GM12878 (cell line): ENCODE measurements around the gene LSM2. TPM values are rescaled to one million over a fixed set of nuclear protein-coding genes. Genes with fewer than 3 reads are reported as not detected.

Experiments
- BCL11A ChIP-seq: IDR thresholded peaks from 2 replicates; pipeline ENCODE4 v1.6.1; 2011; ENCODE audit warnings: low read depth, low read length
- CBFB ChIP-seq: IDR thresholded peaks from 2 replicates; pipeline ENCODE4 v1.6.1; 2016; ENCODE audit warnings: antibody characterized with exemption, low read depth
- CREB1 ChIP-seq: IDR thresholded peaks from 2 replicates; pipeline ENCODE4 v1.6.1; 2012; ENCODE audit warnings: low read depth, mild to moderate bottlenecking, inconsistent platforms
- CUX1 ChIP-seq: IDR thresholded peaks from 2 replicates; pipeline ENCODE4 v1.6.1; 2012; ENCODE audit warnings: improper control_type of control experiment, low read depth, low read length; ENCODE audit not compliant: insufficient replicate concordance
- E4F1 ChIP-seq: fragments of 450-650 bp; IDR thresholded peaks from 2 replicates; pipeline ENCODE4 v1.6.1; 2018; ENCODE audit warnings: borderline replicate concordance, mild to moderate bottlenecking; ENCODE audit not compliant: partially characterized antibody
- EGR1 ChIP-seq, 2 experiments: IDR thresholded peaks; 1 replicate in 1 of 2; 2 replicates in 1 of 2; pipeline ENCODE4 v1.6.1; 2011 to 2012; ENCODE audit warnings: low read depth in 2 of 2, low read length in 2 of 2, borderline replicate concordance in 1 of 2, mild to moderate bottlenecking in 1 of 2, moderate library complexity in 1 of 2
- HDAC6 ChIP-seq: fragments of 200-600 bp; sonication (generic); IDR thresholded peaks from one replicate; pipeline ENCODE4 v1.8.0; 2017; ENCODE audit warnings: antibody characterized with exemption; ENCODE audit not compliant: unreplicated experiment
- IRF4 ChIP-seq: IDR thresholded peaks from 2 replicates; pipeline ENCODE4 v1.6.1; 2011; ENCODE audit warnings: low read depth, low read length
- MAX ChIP-seq: IDR thresholded peaks from 2 replicates; pipeline ENCODE4 v1.6.1; 2012; ENCODE audit warnings: low read depth, low read length, improper control_type of control experiment
- MTA2 ChIP-seq: fragments of 450-650 bp; IDR thresholded peaks from 2 replicates; pipeline ENCODE4 v1.6.1; 2016; ENCODE audit warnings: low read depth, mild to moderate bottlenecking, moderate library complexity
- NFXL1 ChIP-seq: fragments of 450-650 bp; IDR thresholded peaks from 2 replicates; pipeline ENCODE4 v1.6.1; 2017; ENCODE audit warnings: antibody characterized with exemption, mild to moderate bottlenecking, borderline replicate concordance
- PKNOX1 ChIP-seq: fragments of 450-650 bp; IDR thresholded peaks from 2 replicates; pipeline ENCODE4 v1.6.1; 2016; ENCODE audit warnings: mild to moderate bottlenecking
- POLR2A ChIP-seq: IDR thresholded peaks from 2 replicates; pipeline ENCODE4 v1.6.1; 2011; ENCODE audit warnings: low read depth, mild to moderate bottlenecking, low read length
- RUNX3 ChIP-seq: IDR thresholded peaks from 2 replicates; pipeline ENCODE4 v1.6.1; 2012; ENCODE audit warnings: low read length, inconsistent platforms
- SMAD5 ChIP-seq: IDR thresholded peaks from 2 replicates; pipeline ENCODE4 v1.6.1; 2016; ENCODE audit warnings: antibody characterized with exemption, low read depth
- SPI1 ChIP-seq: IDR thresholded peaks from 2 replicates; pipeline ENCODE4 v1.6.1; 2011; ENCODE audit warnings: low read depth, mild to moderate bottlenecking, low read length, moderate library complexity, borderline replicate concordance; ENCODE audit not compliant: insufficient read depth
- SREBF1 ChIP-seq: IDR thresholded peaks from 2 replicates; pipeline ENCODE4 v1.6.1; 2012; ENCODE audit warnings: mild to moderate bottlenecking, low read length
- SUPT20H ChIP-seq: IDR thresholded peaks from 2 replicates; pipeline ENCODE4 v1.6.1; 2011; ENCODE audit warnings: low read depth, mild to moderate bottlenecking, low read length, moderate library complexity, borderline replicate concordance; ENCODE audit not compliant: control insufficient read depth
- TAF1 ChIP-seq: IDR thresholded peaks from 2 replicates; pipeline ENCODE4 v1.6.1; 2011; ENCODE audit warnings: mild to moderate bottlenecking, low read depth, low read length, borderline replicate concordance
- TCF7 ChIP-seq: IDR thresholded peaks from 2 replicates; pipeline ENCODE4 v1.6.1; 2014; ENCODE audit warnings: antibody characterized with exemption, borderline replicate concordance
- polyA plus RNA-seq, 11 experiments: library from polyadenylated mRNA; depleted of rRNA in 4 of 11; unstranded in 6 of 11; stranded (reverse) in 5 of 11; fragments of >200 nt; fragmentation: Nextera tagmentation in 4 of 11; fragmentation: Illumina TruSeq in 1 of 11; extraction: Ambion mirVana in 4 of 11; extraction: Trizol in 1 of 11; gene quantifications; 1 replicate in 1 of 11; 2 replicates in 10 of 11; pipeline versions ENCODE4 v1.2.1 to v1.2.3, GENCODE V29; 2011 to 2016; ENCODE audit warnings: inconsistent platforms in 2 of 11, missing spikeins in 2 of 11, low read depth in 1 of 11
- total RNA-seq, 4 experiments: library from RNA; depleted of rRNA in 3 of 4; stranded (reverse); fragments of >200 nt in 3 of 4; fragmentation: Illumina TruSeq in 1 of 4; extraction: Trizol in 1 of 4; gene quantifications; 2 replicates each; pipeline versions ENCODE4 v1.2.1 to v1.2.3, GENCODE V29; 2013 to 2021

LSM2 gene
- total and polyA plus RNA-seq, 10 of the 15 experiments (the other 5 are each of a cell fraction or from before 2014, with no cell fraction given): 99.1 to 276 (median 153) TPM

- TF ChIP-seq CBFB (peak; percentile 98), EGR1 (IDR thresholded peaks at IDR 0.05; ENCODE audit: borderline replicate concordance in 1 of 2, low read depth in 2 of 2, low read length in 2 of 2) (no peak), NFXL1 (no peak), SUPT20H (no peak), TCF7 (0 out of 2 replicates have a peak, but pooled peaks have one; percentile 14), HDAC6 (peak; percentile 77), MTA2 (peak; percentile 38), SREBF1 (no peak), SPI1 (no peak), E4F1 (no peak), POLR2A (peak; percentile 99), CUX1 (no peak), TAF1 (peak; percentile 94), MAX (peak; percentile 5), CREB1 (peak; percentile 18), SMAD5 (peak; percentile 99), BCL11A (no peak), PKNOX1 (peak; percentile 4; the same call in 1 of the 2 replicates), IRF4 (0 out of 2 replicates have a peak, but pooled peaks have one; percentile 40), RUNX3 (peak; percentile 54)
Measured at GRCh38 chr6:31834367-31835250, 27.8 kb upstream of the LSM2 start (continued).
